Amniotic epithelial cell (primary cell): ENCODE measurements around the gene OR5M10.
"Not testable (repeated sequence)": the region's sequence is repeated elsewhere in the genome, so short reads cannot be mapped to it uniquely, and the experiment has no call there.

Experiments
- DNase-seq: peaks from one replicate; pipeline ENCODE4 v3.0.0-alpha.2; 2010; ENCODE audit warnings: low read depth

Gene OR5M10

GRCh38 chr11:56577621-56578020 lies at the start of gene OR5M10:
Gene OR5M10 (minus strand): TSS chr11:56577721. CDS start chr11:56577721, 0 bp downstream.
- no peak for DNase-seq

- no peak for DNase-seq
Observed at GRCh38 chr11:56625946-56626345, 48.4 kb upstream of the OR5M10 start.

GRCh38 chr11:56624661-56625110 lies 47.2 kb upstream of the OR5M10 start:
- DNase-seq: peak; percentile 46

- DNase-seq: no peak
Observed at GRCh38 chr11:56611174-56611573, 33.7 kb upstream of the OR5M10 start.

GRCh38 chr11:56592088-56592717 lies 14.7 kb upstream of the OR5M10 start:
- not testable (repeated sequence) for DNase-seq

GRCh38 chr11:56558574-56558973 lies 18.9 kb downstream of the OR5M10 start:
- no peak for DNase-seq

- DNase-seq: not testable (repeated sequence)
Observed at GRCh38 chr11:56554691-56555090, 22.8 kb downstream of the OR5M10 start.

GRCh38 chr11:56545531-56545930 lies 32.0 kb downstream of the OR5M10 start:
- DNase-seq: no peak

GRCh38 chr11:56543739-56544138 lies 33.8 kb downstream of the OR5M10 start:
- DNase-seq: no peak

- no peak for DNase-seq
Observed at GRCh38 chr11:56543157-56543556, 34.4 kb downstream of the OR5M10 start, which contains the start of gene OR5M11. Gene OR5M11 (minus strand): TSS chr11:56543257. CDS start chr11:56543257, 0 bp downstream.

- DNase-seq: no peak
Observed at GRCh38 chr11:56533054-56533740, 44.3 kb downstream of the OR5M10 start.

GRCh38 chr11:56531856-56532255 lies 45.7 kb downstream of the OR5M10 start:
- no peak for DNase-seq
